HepG2 (cell line): Measurements from ENCODE around the gene ADAMTS13.

Experiments
- SRF ChIP-seq: IDR thresholded peaks from 2 replicates; pipeline ENCODE4 v1.6.1; 2011; ENCODE audit warnings: mild to moderate bottlenecking, low read depth, low read length, moderate library complexity
- TAF1 ChIP-seq: sonication (generic); formaldehyde crosslinking; IDR thresholded peaks from 2 replicates; pipeline ENCODE4 v1.4.0; 2020; ENCODE audit warnings: missing genetic modification reagents
- TBL1XR1 ChIP-seq: fragments of 150-350 bp; IDR thresholded peaks from 2 replicates; pipeline ENCODE4 v1.6.1; 2014; ENCODE audit warnings: borderline replicate concordance, low read length; ENCODE audit not compliant: partially characterized antibody
- TCF12 ChIP-seq, 2 experiments: fragments of 450-650 bp in 1 of 2; sonication (generic) in 1 of 2; formaldehyde crosslinking in 1 of 2; IDR thresholded peaks; 2 replicates each; pipeline versions ENCODE4 v1.6.1 to v1.8.0; 2017 to 2022; ENCODE audit warnings: antibody characterized with exemption in 1 of 2, mild to moderate bottlenecking in 1 of 2, missing genetic modification reagents in 1 of 2, moderate library complexity in 1 of 2
- TF ChIP-seq, protein P1 (sequence below): sonication (generic); formaldehyde crosslinking; IDR thresholded peaks from 2 replicates; pipeline ENCODE4 v1.8.0; 2022; ENCODE audit warnings: mild to moderate bottlenecking, missing genetic modification reagents, moderate library complexity
- TF ChIP-seq, protein P2 (sequence below): sonication (generic); formaldehyde crosslinking; IDR thresholded peaks from 2 replicates; pipeline ENCODE4 v1.4.0; 2020; ENCODE audit warnings: missing genetic modification reagents, mild to moderate bottlenecking, borderline replicate concordance

DNA sequence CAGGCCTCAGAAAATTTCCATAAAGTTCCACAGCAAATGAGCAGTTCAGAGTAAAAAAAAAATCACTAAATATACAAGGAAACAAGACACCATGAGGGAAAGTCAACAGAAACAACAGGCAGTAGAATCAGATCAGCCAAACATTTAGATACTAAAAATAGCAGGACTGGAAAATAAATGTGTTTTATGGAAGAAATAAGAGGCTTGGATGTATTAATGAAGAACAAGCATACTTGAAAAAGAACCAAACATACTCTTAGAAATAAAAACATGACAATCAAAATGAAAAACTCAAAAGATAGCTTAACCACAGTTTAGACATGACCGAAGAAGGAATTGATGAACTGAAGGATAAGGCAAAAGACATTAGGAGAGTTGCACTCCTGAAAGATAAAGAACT is 79.9 kb downstream of the ADAMTS13 start:
- no peak for TF ChIP-seq TAF1 (CRISPR knock-in tag)
- no peak for TF ChIP-seq TBL1XR1
- TF ChIP-seq SRF, result no peak
- TF ChIP-seq, protein P1, sequence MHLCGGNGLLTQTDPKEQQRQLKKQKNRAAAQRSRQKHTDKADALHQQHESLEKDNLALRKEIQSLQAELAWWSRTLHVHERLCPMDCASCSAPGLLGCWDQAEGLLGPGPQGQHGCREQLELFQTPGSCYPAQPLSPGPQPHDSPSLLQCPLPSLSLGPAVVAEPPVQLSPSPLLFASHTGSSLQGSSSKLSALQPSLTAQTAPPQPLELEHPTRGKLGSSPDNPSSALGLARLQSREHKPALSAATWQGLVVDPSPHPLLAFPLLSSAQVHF, result no peak
- TF ChIP-seq, protein P2, sequence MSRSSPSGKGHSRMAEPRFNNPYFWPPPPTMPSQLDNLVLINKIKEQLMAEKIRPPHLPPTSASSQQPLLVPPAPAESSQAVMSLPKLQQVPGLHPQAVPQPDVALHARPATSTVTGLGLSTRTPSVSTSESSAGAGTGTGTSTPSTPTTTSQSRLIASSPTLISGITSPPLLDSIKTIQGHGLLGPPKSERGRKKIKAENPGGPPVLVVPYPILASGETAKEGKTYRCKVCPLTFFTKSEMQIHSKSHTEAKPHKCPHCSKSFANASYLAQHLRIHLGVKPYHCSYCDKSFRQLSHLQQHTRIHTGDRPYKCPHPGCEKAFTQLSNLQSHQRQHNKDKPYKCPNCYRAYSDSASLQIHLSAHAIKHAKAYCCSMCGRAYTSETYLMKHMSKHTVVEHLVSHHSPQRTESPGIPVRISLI (CRISPR knock-in tag), result no peak
- no peak for TF ChIP-seq TCF12 (IDR thresholded peaks at IDR 0.05)
- no peak for TF ChIP-seq TCF12 (CRISPR knock-in tag; IDR thresholded peaks at IDR 0.05)
